ENCODE data around the gene SLC16A11. TPM values are rescaled to one million over a fixed set of nuclear protein-coding genes. Genes with fewer than 3 reads are reported as not detected.

Gene SLC16A11
- total and polyA plus RNA-seq, 9 of the 15 experiments (the other 6 are each of a cell fraction or from before 2014, with no cell fraction given), result not detected

DNA sequence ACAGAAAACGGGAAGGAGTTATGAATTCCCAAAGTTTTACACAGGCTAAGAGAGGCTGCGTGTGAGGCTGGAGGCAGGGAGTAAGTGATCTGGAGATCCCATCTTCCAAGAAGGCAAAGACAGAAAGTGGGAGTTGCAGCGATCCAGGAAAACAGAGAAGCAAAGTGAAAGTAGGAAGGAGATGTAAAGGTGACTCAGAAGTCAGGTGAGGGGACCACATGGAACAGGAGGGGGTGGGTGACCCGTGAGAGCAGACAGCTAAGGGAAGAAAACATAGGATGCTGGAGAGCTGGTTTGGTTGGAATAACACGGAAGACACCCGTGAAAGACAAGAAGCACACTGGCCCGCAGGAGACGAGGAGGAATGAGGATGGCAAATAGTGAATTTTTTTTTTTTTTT lies 46.7 kb downstream of the SLC16A11 start (continued):
- TF ChIP-seq, protein P1, sequence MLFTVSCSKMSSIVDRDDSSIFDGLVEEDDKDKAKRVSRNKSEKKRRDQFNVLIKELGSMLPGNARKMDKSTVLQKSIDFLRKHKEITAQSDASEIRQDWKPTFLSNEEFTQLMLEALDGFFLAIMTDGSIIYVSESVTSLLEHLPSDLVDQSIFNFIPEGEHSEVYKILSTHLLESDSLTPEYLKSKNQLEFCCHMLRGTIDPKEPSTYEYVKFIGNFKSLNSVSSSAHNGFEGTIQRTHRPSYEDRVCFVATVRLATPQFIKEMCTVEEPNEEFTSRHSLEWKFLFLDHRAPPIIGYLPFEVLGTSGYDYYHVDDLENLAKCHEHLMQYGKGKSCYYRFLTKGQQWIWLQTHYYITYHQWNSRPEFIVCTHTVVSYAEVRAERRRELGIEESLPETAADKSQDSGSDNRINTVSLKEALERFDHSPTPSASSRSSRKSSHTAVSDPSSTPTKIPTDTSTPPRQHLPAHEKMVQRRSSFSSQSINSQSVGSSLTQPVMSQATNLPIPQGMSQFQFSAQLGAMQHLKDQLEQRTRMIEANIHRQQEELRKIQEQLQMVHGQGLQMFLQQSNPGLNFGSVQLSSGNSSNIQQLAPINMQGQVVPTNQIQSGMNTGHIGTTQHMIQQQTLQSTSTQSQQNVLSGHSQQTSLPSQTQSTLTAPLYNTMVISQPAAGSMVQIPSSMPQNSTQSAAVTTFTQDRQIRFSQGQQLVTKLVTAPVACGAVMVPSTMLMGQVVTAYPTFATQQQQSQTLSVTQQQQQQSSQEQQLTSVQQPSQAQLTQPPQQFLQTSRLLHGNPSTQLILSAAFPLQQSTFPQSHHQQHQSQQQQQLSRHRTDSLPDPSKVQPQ (CRISPR knock-in tag; IDR thresholded peaks at IDR 0.05; ENCODE audit: borderline replicate concordance), result no peak
- TF ChIP-seq MAZ (CRISPR knock-in tag; conservative IDR thresholded peaks at IDR 0.05 in 1 of 2, IDR thresholded peaks at IDR 0.05 in 1 of 2) (no peak), MCM2 (IDR thresholded peaks at IDR 0.05; ENCODE audit: low read depth) (no peak), BHLHE40 (IDR thresholded peaks at IDR 0.05; ENCODE audit: low read length) (no peak), HIVEP1 (CRISPR knock-in tag; IDR thresholded peaks at IDR 0.05) (no peak), RBM14 (IDR thresholded peaks at IDR 0.05; ENCODE audit: borderline replicate concordance, insufficient read depth, low read depth, low read length) (no peak), MCM3 (IDR thresholded peaks at IDR 0.05) (no peak), SMARCA4 (IDR thresholded peaks at IDR 0.05) (no peak)
- TF ChIP-seq, protein P2, sequence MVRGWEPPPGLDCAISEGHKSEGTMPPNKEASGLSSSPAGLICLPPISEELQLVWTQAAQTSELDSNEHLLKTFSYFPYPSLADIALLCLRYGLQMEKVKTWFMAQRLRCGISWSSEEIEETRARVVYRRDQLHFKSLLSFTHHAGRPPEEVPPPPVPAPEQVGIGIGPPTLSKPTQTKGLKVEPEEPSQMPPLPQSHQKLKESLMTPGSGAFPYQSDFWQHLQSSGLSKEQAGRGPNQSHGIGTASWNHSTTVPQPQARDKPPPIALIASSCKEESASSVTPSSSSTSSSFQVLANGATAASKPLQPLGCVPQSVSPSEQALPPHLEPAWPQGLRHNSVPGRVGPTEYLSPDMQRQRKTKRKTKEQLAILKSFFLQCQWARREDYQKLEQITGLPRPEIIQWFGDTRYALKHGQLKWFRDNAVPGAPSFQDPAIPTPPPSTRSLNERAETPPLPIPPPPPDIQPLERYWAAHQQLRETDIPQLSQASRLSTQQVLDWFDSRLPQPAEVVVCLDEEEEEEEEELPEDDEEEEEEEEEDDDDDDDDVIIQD (CRISPR knock-in tag; IDR thresholded peaks at IDR 0.05), result no peak
- TF ChIP-seq, protein P3, sequence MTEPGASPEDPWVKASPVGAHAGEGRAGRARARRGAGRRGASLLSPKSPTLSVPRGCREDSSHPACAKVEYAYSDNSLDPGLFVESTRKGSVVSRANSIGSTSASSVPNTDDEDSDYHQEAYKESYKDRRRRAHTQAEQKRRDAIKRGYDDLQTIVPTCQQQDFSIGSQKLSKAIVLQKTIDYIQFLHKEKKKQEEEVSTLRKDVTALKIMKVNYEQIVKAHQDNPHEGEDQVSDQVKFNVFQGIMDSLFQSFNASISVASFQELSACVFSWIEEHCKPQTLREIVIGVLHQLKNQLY (CRISPR knock-in tag; conservative IDR thresholded peaks at IDR 0.05), result no peak
- TF ChIP-seq, protein P4, sequence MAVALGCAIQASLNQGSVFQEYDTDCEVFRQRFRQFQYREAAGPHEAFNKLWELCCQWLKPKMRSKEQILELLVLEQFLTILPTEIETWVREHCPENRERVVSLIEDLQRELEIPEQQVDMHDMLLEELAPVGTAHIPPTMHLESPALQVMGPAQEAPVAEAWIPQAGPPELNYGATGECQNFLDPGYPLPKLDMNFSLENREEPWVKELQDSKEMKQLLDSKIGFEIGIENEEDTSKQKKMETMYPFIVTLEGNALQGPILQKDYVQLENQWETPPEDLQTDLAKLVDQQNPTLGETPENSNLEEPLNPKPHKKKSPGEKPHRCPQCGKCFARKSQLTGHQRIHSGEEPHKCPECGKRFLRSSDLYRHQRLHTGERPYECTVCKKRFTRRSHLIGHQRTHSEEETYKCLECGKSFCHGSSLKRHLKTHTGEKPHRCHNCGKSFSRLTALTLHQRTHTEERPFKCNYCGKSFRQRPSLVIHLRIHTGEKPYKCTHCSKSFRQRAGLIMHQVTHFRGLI (CRISPR knock-in tag; IDR thresholded peaks at IDR 0.05), result no peak
- TF ChIP-seq, protein P5, sequence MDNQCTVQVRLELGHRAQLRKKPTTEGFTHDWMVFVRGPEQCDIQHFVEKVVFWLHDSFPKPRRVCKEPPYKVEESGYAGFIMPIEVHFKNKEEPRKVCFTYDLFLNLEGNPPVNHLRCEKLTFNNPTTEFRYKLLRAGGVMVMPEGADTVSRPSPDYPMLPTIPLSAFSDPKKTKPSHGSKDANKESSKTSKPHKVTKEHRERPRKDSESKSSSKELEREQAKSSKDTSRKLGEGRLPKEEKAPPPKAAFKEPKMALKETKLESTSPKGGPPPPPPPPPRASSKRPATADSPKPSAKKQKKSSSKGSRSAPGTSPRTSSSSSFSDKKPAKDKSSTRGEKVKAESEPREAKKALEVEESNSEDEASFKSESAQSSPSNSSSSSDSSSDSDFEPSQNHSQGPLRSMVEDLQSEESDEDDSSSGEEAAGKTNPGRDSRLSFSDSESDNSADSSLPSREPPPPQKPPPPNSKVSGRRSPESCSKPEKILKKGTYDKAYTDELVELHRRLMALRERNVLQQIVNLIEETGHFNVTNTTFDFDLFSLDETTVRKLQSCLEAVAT (IDR thresholded peaks at IDR 0.05), result no peak
